ENCODE results near the gene LGR6.

- TF ChIP-seq CTCF (IDR thresholded peaks at IDR 0.05) (no peak), EP300 (IDR thresholded peaks at IDR 0.05) (no peak), POLR2AphosphoS5 (IDR thresholded peaks at IDR 0.05) (no peak), POLR2A (IDR thresholded peaks at IDR 0.05; ENCODE audit: low read depth) (no peak)
Observed at GRCh38 chr1:202208351-202208857, 14.8 kb downstream of the LGR6 start.

Measured in esophagus muscularis mucosa (tissue), 4 donors.